B cell (primary cell): ENCODE results near the gene PARD3. TPM values are rescaled to one million over a fixed set of nuclear protein-coding genes. Genes with fewer than 3 reads are reported as not detected.

ENCODE experiments used
- ATAC-seq: fragments of 200-7000 bp; cut with Tn5 transposase; one replicate; pipeline ENCODE4 v1.10.0; 2021; ENCODE audit warnings: low read depth, mild to moderate bottlenecking, moderate number of reproducible peaks, moderate library complexity
- CTCF ChIA-PET: fragments of 350-600 bp; sonication (Branson Sonifier 250); formaldehyde crosslinking; loops from one replicate; lab custom pipeline; 2021; ENCODE audit warnings: antibody characterized with exemption, inconsistent platforms; lab: Charles Lee
- POLR2A ChIA-PET: fragments of 350-600 bp; sonication (Branson Sonifier 250); formaldehyde crosslinking; loops from one replicate; lab custom pipeline; 2021; ENCODE audit warnings: antibody characterized with exemption; lab: Charles Lee
- DNase-seq: peaks from one replicate; pipeline ENCODE4 v3.0.0; 2013
- H2AFZ ChIP-seq: 2 replicates; pipeline ENCODE4 v1.6.1; 2012; ENCODE audit warnings: mild to moderate bottlenecking, low read depth, low read length; ENCODE audit not compliant: insufficient read depth, poor library complexity, severe bottlenecking
- H3K27ac ChIP-seq, 2 donors: 1 replicate in 1 of 2; 2 replicates in 1 of 2; pipeline ENCODE4 v1.5.1; 2012 to 2013; ENCODE audit warnings: low read length in 2 of 2, mild to moderate bottlenecking in 2 of 2, moderate library complexity in 1 of 2
- H3K27me3 ChIP-seq, 4 experiments: fragments of 200-600 bp in 1 of 4; sonication (generic) in 1 of 4; replicated peaks in 1 of 4; 1 replicate in 2 of 4; 2 replicates in 2 of 4; pipeline versions ENCODE4 v1.6.1 to v1.7.0; 2013 to 2016; ENCODE audit warnings: low read length in 3 of 4, mild to moderate bottlenecking in 2 of 4, mixed read lengths in 1 of 4, moderate library complexity in 1 of 4; ENCODE audit not compliant: insufficient read depth in 4 of 4, control insufficient read depth in 3 of 4; ENCODE audit errors: control extremely low read depth in 1 of 4
- H3K36me3 ChIP-seq, 2 experiments: replicated peaks in 1 of 2; 1 replicate in 1 of 2; 2 replicates in 1 of 2; pipeline versions ENCODE4 v1.6.1 to v1.7.1; 2013; ENCODE audit warnings: low read length in 1 of 2; ENCODE audit not compliant: insufficient read depth in 2 of 2, control insufficient read depth in 1 of 2; ENCODE audit errors: control extremely low read depth in 1 of 2, extremely low read depth in 1 of 2
- H3K4me1 ChIP-seq, 2 donors: fragments of 200-600 bp in 1 of 2; sonication (generic) in 1 of 2; 1 replicate in 1 of 2; 2 replicates in 1 of 2; pipeline versions ENCODE4 v1.5.1 to v1.6.1; 2013 to 2017; ENCODE audit warnings: low read length in 2 of 2; ENCODE audit not compliant: control insufficient read depth in 2 of 2, insufficient read depth in 2 of 2
- H3K4me2 ChIP-seq: replicated peaks from 2 replicates; pipeline ENCODE3; 2012; ENCODE audit warnings: mild to moderate bottlenecking, low read depth, low read length; ENCODE audit not compliant: poor library complexity, severe bottlenecking
- H3K4me3 ChIP-seq, 5 experiments: fragments of 200-600 bp in 1 of 5; sonication (generic) in 1 of 5; 1 replicate in 3 of 5; 2 replicates in 2 of 5; pipeline versions ENCODE4 v1.5.1 to v1.7.0; 2011 to 2016; ENCODE audit warnings: low read length in 4 of 5, mild to moderate bottlenecking in 4 of 5, low read depth in 2 of 5, control low read depth in 1 of 5, moderate library complexity in 1 of 5; ENCODE audit not compliant: insufficient read depth in 1 of 5; ENCODE audit errors: control extremely low read depth in 1 of 5, extremely low read depth in 1 of 5
- H3K79me2 ChIP-seq: fragments of 200-600 bp; sonication (generic); one replicate; pipeline ENCODE4 v1.6.0; 2016; ENCODE audit warnings: low read length; ENCODE audit not compliant: control insufficient read depth, insufficient read depth
- H3K9ac ChIP-seq: fragments of 200-600 bp; sonication (generic); 2 replicates; pipeline ENCODE4 v1.6.1; 2017; ENCODE audit warnings: mild to moderate bottlenecking, low read length, moderate library complexity
- H3K9me3 ChIP-seq, 3 donors: one replicate each; pipeline versions ENCODE4 v1.6.1 to v1.7.1; 2013; ENCODE audit warnings: low read length in 2 of 3; ENCODE audit not compliant: control insufficient read depth in 2 of 3, insufficient read depth in 1 of 3; ENCODE audit errors: control extremely low read depth in 1 of 3
- H4K20me1 ChIP-seq: 2 replicates; pipeline ENCODE4 v1.6.0; 2012; ENCODE audit warnings: mild to moderate bottlenecking, low read length; ENCODE audit not compliant: insufficient read depth, control insufficient read depth, poor library complexity, severe bottlenecking
- H3K27ac Mint-ChIP-seq: one replicate; pipeline ENCODE4 v1.8.0; 2021; ENCODE audit warnings: mixed read lengths
- H3K27me3 Mint-ChIP-seq: one replicate; pipeline ENCODE4 v1.8.0; 2021; ENCODE audit warnings: mixed read lengths
- H3K4me1 Mint-ChIP-seq: one replicate; pipeline ENCODE4 v1.8.0; 2021; ENCODE audit warnings: mixed read lengths
- H3K4me3 Mint-ChIP-seq: one replicate; pipeline ENCODE4 v1.8.0; 2021; ENCODE audit warnings: mixed read lengths
- H3K9me3 Mint-ChIP-seq: one replicate; pipeline ENCODE4 v1.8.0; 2022; ENCODE audit warnings: mixed read lengths; ENCODE audit not compliant: insufficient read depth
- EZH2 ChIP-seq: IDR thresholded peaks from 2 replicates; pipeline ENCODE4 v1.6.1; 2012; ENCODE audit warnings: borderline replicate concordance, low read depth, mild to moderate bottlenecking, moderate library complexity, low read length; ENCODE audit not compliant: insufficient read depth, poor library complexity, severe bottlenecking
- WGBS: methylation state at CpG from one replicate; pipeline ENCODE4 v1.1.5; 2013; ENCODE audit warnings: missing lambda C conversion rate; ENCODE audit not compliant: insufficient coverage; 5-methylcytosine and 5-hydroxymethylcytosine counted together
- intact Hi-C: fragments of 100-400 bp; cut with micrococcal nuclease; formaldehyde crosslinking; loops from one replicate; pipeline ENCODE4 v1.10.0; 2022
- polyA plus RNA-seq: library from polyadenylated mRNA; depleted of rRNA; stranded (reverse); fragments of >200 nt; gene quantifications from 2 replicates; pipeline ENCODE4 v1.2.3, GENCODE V29; 2012
- total RNA-seq, 2 donors: library from RNA; stranded (reverse); fragments of 120-200 nt in 1 of 2; gene quantifications; 1 replicate in 1 of 2; 2 replicates in 1 of 2; pipeline versions ENCODE4 v1.2.3 to v1.2.4, GENCODE V29; 2013 to 2022
- TF ChIP-seq, protein P1 (sequence below): fragments of 200-600 bp; IDR thresholded peaks from one replicate; pipeline ENCODE4 v1.8.0; 2022; ENCODE audit warnings: antibody characterized with exemption, mild to moderate bottlenecking

The PARD3 gene
- total and polyA plus RNA-seq, 2 donors (not counting 1 experiment from before 2014, with no cell fraction given) = not detected

DNA sequence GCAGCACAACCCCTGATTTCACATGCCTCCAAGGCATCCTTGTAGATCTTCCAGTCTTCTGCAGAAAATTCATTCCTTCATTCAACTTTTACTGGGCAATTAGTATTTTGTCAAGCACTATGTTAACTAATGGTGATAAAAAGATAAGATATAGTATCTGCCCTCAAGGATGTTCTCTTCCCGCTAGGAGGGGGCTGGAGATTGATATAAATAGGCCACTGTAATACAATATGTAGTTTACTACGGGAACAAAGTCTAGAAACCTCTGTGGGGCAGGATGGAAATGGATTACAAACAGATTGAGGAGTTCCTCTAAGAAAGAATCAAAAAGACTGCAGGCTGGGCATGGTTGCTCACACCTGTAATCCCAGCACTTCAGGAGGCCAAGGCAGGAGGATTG, 10.3 kb upstream of the PARD3 start:
- Histone ChIP-seq H4K20me1 (no peaks in the 10 kb centered on the region), H3K36me3 (no peaks in the 10 kb centered on the region), H3K9me3 (no peaks in the 10 kb centered on the region), H3K4me3 (no peak overlapping the region), H3K4me1 (no peaks in the 10 kb centered on the region), H3K4me2 (no peak overlapping the region), H3K27ac (no peak overlapping the region), H3K79me2 (no peaks in the 10 kb centered on the region), H3K27me3 (no peaks in the 10 kb centered on the region), H2AFZ (no peak overlapping the region), H3K9ac (no peak overlapping the region)
- POLR2A ChIA-PET = no interaction called here
- CTCF ChIA-PET = no interaction called here
- peaks cover under 1% of the 10 kb centered on the region for H3K9me3 Mint-ChIP-seq
- H3K27ac Mint-ChIP-seq = no peak overlapping the region
- H3K4me3 Mint-ChIP-seq = no peak overlapping the region
- intact Hi-C loops = no loop called here
- H3K4me1 Mint-ChIP-seq = peaks cover under 1% of the 10 kb centered on the region
- H3K27me3 Mint-ChIP-seq = peaks cover 5% of the 10 kb centered on the region
- ATAC-seq (no peak), DNase-seq (no peak)
- TF ChIP-seq, protein P1, sequence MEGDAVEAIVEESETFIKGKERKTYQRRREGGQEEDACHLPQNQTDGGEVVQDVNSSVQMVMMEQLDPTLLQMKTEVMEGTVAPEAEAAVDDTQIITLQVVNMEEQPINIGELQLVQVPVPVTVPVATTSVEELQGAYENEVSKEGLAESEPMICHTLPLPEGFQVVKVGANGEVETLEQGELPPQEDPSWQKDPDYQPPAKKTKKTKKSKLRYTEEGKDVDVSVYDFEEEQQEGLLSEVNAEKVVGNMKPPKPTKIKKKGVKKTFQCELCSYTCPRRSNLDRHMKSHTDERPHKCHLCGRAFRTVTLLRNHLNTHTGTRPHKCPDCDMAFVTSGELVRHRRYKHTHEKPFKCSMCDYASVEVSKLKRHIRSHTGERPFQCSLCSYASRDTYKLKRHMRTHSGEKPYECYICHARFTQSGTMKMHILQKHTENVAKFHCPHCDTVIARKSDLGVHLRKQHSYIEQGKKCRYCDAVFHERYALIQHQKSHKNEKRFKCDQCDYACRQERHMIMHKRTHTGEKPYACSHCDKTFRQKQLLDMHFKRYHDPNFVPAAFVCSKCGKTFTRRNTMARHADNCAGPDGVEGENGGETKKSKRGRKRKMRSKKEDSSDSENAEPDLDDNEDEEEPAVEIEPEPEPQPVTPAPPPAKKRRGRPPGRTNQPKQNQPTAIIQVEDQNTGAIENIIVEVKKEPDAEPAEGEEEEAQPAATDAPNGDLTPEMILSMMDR = no peak
- TF ChIP-seq EZH2 = no peak
- 83% methylated on average over 1 of the region's 2 CpGs for WGBS

DNA sequence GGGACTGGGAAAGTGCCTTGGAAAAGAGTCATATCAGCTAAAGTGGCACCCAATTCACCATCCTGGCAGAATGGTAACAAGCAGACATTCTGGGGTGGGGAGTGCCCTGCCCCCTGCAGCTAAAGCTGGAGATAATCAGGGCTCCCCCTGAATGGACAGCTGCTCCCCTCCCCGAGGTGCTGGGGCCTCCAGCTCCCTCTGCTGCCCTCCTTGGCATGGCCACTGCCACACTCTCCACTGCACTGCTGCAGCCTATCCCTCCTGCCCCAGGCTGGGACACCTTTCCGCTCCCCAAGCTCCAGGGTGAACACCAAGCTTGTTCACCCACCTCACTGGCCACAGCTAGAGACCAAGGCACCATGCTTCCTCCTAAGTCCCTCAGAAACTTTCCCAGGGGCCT, 9.8 kb upstream of the PARD3 start:
- H3K9me3 Mint-ChIP-seq = no peaks in the 10 kb centered on the region
- H3K4me1 Mint-ChIP-seq = no peaks in the 10 kb centered on the region
- Histone ChIP-seq H3K4me1 (no peaks in the 10 kb centered on the region), H3K9me3 (no peaks in the 10 kb centered on the region), H3K79me2 (no peaks in the 10 kb centered on the region), H2AFZ (no peak overlapping the region), H3K4me2 (no peak overlapping the region), H3K27ac (no peak overlapping the region), H3K36me3 (no peaks in the 10 kb centered on the region), H3K4me3 (no peak overlapping the region), H4K20me1 (no peaks in the 10 kb centered on the region), H3K9ac (no peak overlapping the region), H3K27me3 (no peaks in the 10 kb centered on the region)
- no peak for ATAC-seq
- ChIA-PET CTCF (no interaction called here), POLR2A (no interaction called here)
- no peak for DNase-seq
- peaks cover 4% of the 10 kb centered on the region for H3K27me3 Mint-ChIP-seq
- TF ChIP-seq, protein P1 = no peak
- no peak for TF ChIP-seq EZH2
- no peak overlapping the region for H3K4me3 Mint-ChIP-seq
- intact Hi-C loops = no loop called here
- no peak overlapping the region for H3K27ac Mint-ChIP-seq
- 51% methylated on average over 2 of the region's 2 CpGs for WGBS
